Measurements from ENCODE around the gene AIG1. TPM values are rescaled to one million over a fixed set of nuclear protein-coding genes. Genes with fewer than 3 reads are reported as not detected.

AIG1 gene
- total and polyA plus RNA-seq, 2 of the 13 experiments (the other 11 are each of a cell fraction or from before 2014, with no cell fraction given), result 115 to 197 TPM

DNA sequence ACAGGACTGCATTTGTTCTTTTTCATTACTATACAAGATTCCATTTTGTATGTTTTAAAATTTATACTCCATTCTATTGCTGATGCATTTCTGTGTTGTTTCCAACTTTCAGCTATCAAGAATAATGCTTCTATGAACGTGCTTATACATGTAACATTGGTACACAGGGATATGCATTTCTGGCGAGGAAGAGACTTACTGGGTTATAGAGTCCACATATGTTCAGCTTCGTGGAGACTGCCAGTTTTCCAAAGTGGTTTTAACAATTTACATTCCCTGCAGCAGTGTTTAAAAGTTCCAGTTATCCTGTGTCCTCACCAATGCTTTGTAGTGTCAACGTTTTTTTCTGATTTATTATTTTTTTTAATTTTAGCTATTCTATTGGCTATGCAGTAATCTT lies 48.5 kb downstream of the AIG1 start:
- ChIA-PET CTCF (ENCODE audit: low intra/inter-chr PET ratio, low total read pairs) (no interaction called here), POLR2A (no interaction called here)
- H3K4me3 ChIP-seq (replicated peaks in 1 of 3; ENCODE audit: insufficient read depth in 1 of 3, low read depth in 2 of 3, low read length in 3 of 3), result no peak overlapping the region
- DNase-seq (ENCODE audit: low spot score) (no peak), FAIRE-seq (no peak), ATAC-seq (no peak)
- TF ChIP-seq ZBTB10 (CRISPR knock-in tag; IDR thresholded peaks at IDR 0.05; ENCODE audit: borderline replicate concordance) (no peak), HMGA1 (CRISPR knock-in tag; conservative IDR thresholded peaks at IDR 0.05) (no peak), ZSCAN21 (CRISPR knock-in tag; IDR thresholded peaks at IDR 0.05; ENCODE audit: borderline replicate concordance) (no peak), ZBTB14 (CRISPR knock-in tag; IDR thresholded peaks at IDR 0.05) (no peak), RAD51 (IDR thresholded peaks at IDR 0.05; ENCODE audit: borderline replicate concordance) (no peak), MATR3 (CRISPR knock-in tag; IDR thresholded peaks at IDR 0.05) (no peak), IKZF1 (IDR thresholded peaks at IDR 0.05) (no peak), ZNF652 (CRISPR knock-in tag; IDR thresholded peaks at IDR 0.05; ENCODE audit: borderline replicate concordance, low read depth) (no peak), RXRB (CRISPR knock-in tag; IDR thresholded peaks at IDR 0.05; ENCODE audit: borderline replicate concordance) (no peak), ZNF382 (CRISPR knock-in tag; IDR thresholded peaks at IDR 0.05; ENCODE audit: borderline replicate concordance) (no peak), SP5 (CRISPR knock-in tag; IDR thresholded peaks at IDR 0.05; ENCODE audit: borderline replicate concordance, low read depth) (no peak), NFIC (IDR thresholded peaks at IDR 0.05; ENCODE audit: low read length) (no peak), CREB1 (IDR thresholded peaks at IDR 0.05) (no peak), CREB1 (CRISPR knock-in tag; IDR thresholded peaks at IDR 0.05) (no peak), GABPB1 (CRISPR knock-in tag; IDR thresholded peaks at IDR 0.05) (no peak), ZNF274 (CRISPR knock-in tag; IDR thresholded peaks at IDR 0.05) (no peak)
- H3K36me3 ChIP-seq (replicated peaks in 1 of 2; ENCODE audit: control insufficient read depth in 1 of 2, insufficient read depth in 2 of 2, low read length in 2 of 2), result no peaks in the 10 kb centered on the region
- in situ Hi-C loops (cut with HindIII; ENCODE audit: extremely low pct_ligation_motif_present, low pct_unique_long_range_greater_than_20kb) (no loop called here), intact Hi-C loops (cut with micrococcal nuclease; ENCODE audit: unreplicated experiment) (no loop called here)
- H3K4me1 ChIP-seq (ENCODE audit: insufficient read depth, low read length), result peaks cover 56% of the 10 kb centered on the region
- H4K20me1 ChIP-seq (ENCODE audit: insufficient read depth, low read length), result no peaks in the 10 kb centered on the region
- H3K27ac ChIP-seq (ENCODE audit: extremely low read length, insufficient read depth, low read length), result no peak overlapping the region
- no peaks in the 10 kb centered on the region for H3K27me3 ChIP-seq (ENCODE audit: control insufficient read depth in 1 of 2, insufficient read depth in 2 of 2, low read length in 2 of 2)
- 93% methylated on average over 4 of the region's 4 CpGs for whole genome bisulfite sequencing (ENCODE audit: low lambda C conversion rate)
- H3K4me2 ChIP-seq (ENCODE audit: low read depth, low read length), result no peak overlapping the region
- H3K9me3 ChIP-seq (ENCODE audit: low read length), result no peaks in the 10 kb centered on the region
- BruUV-seq (replicated peaks), result no TSS peak
- no peak overlapping the region for H3K9ac ChIP-seq (ENCODE audit: insufficient read depth, low read depth, low read length)
- no peaks in the 10 kb centered on the region for H3K79me2 ChIP-seq (ENCODE audit: insufficient read depth, low read length)
- no peak overlapping the region for H2AFZ ChIP-seq (ENCODE audit: low read length)

All from HepG2 (cell line).